GM21529 (cell line): Measurements from ENCODE around the gene POLR3A.
"Not testable (repeated sequence)": the region's sequence is repeated elsewhere in the genome, so short reads cannot be mapped to it uniquely, and the experiment has no call there.

Experiments
- ATAC-seq: cut with Tn5 transposase; IDR thresholded peaks from one replicate; pipeline ENCODE4 v1.9.1; 2021; ENCODE audit not compliant: unreplicated experiment

The POLR3A gene

DNA sequence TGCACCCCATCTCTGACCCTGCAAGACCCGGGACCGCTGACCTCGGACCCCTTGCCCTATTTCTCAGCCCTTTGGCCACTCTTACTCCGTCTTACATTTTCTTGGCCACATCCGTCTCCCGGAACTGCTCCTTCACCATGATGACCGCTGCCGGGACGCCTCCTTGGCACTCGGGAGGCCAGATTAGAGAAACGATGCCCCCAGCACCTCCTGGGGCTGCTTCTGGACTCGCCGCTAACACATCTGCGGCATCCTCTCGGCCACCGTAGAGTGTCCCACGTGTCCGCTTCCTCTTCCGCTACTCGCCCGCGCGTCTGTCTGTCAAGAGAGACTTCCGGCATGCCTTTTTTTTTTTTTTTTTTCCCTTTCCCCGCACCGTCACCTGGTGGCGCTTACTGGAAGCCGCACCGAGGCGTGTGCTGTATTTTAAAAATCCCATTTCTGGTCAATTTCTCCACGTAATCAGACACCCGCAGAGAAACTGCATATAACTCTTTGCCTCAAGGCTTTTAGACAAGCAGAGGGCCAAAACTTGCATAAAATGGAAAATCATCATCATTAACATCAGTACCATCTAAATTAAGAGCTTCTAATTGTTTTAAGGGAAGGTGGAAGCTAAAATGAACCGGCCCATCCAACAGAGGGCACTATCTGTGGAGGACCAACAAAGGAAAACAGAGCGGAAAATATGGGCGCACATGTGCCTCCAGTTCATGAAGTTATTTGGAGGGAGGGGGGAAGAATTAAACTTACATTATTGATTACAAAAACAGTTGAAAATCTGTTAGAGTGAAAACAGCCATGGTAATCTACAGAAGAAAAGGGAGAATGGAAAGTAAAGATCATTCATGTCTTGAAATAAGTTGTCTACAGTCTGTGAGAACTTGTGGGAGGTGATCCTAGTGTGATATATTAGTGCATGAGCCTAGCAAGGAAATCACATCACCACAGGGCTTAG, at the start of gene POLR3A:
TSS of gene POLR3A (minus strand) at position 247 of the 958 bp plus-strand sequence. CDS start at position 139, 108 bp downstream.
- peak; percentile 49 for ATAC-seq

DNA sequence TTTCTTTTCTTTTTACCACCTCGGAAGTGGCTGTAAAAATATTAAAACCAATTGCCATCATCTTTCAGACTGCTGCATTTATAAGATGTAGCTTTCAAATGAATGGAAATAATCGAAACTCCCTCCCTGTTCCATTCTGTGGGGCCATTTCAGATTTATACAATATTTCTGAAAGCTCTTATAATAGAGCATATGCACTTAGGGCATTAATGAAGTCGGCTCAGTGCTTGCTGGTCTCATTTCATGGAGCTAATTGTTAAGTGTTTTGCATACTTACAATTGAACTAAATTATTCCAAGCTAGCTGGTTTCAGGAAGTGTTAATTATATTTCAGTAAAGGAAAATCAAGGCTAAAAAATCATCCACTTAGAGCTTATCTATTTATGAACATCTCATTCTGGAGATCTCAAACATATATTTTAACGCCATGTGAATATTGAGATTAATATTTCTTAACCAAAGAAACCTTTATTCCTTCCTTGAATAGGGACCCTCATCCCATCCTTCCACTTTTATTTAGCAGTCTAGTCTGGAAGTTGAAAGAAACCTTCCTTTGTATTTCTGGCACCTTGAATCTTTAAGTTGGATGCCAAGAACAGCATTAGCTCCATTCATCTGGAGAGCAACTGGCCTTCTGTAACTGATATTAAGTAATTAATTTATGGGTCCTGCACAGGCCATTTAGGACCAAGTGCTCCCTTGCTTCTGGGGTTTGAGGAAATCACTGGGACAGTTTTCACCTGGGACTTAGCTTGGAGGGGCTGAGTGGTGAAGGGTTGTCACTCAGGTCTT, 49.4 kb upstream of the POLR3A start:
- ATAC-seq, result no peak

DNA sequence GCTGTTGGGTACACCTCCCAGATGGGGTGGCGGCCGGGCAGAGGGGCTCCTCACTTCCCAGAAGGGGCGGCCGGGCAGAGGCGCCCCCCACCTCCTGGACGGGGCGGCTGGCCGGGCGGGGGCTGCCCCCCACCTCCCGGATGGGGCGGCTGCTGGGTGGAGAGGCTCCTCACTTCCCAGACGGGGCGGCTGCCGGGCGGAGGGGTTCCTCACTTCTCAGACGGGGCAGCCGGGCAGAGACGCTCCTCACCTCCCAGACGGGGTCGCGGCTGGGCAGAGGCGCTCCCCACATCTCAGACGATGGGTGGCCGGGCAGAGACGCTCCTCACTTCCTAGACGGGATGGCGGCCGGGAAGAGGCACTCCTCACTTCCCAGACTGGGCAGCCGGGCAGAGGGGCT, 46.5 kb upstream of the POLR3A start:
- ATAC-seq, result not testable (repeated sequence)

DNA sequence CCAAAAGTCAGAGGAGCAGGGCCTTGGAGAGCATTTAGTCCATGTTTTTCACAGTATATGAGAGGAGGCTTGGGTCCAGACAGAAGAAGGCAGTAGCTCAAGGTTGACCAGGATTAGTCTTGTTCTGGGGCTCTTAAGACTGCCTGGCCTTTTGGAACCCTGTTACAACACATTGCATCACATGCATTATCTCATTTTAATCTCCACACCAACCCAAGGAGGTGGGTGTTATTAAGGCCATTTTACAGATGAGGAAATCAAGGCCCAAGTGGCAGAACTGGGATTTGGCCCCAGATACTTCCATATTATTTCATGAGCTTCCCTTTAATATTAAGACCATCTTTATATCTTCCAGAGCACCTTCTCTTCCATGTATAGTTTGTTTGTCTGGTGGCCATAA, 43.2 kb upstream of the POLR3A start:
- no peak for ATAC-seq

DNA sequence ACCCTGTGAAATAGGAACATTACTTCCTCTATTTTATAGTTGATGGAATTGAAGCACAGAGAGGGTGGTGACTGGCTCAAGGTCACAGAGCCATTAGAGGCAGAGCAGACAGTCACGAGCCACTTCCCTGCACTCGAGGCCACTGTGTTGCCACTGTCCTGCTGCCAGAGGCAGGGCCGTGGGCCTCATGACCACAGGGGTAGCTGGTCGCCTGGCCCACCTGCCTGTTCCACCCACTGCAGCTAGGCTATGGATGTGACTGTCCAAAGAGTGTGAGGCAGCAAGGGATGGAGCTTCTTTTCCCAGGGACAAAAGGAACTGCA, 42.5 kb upstream of the POLR3A start:
- no peak for ATAC-seq

DNA sequence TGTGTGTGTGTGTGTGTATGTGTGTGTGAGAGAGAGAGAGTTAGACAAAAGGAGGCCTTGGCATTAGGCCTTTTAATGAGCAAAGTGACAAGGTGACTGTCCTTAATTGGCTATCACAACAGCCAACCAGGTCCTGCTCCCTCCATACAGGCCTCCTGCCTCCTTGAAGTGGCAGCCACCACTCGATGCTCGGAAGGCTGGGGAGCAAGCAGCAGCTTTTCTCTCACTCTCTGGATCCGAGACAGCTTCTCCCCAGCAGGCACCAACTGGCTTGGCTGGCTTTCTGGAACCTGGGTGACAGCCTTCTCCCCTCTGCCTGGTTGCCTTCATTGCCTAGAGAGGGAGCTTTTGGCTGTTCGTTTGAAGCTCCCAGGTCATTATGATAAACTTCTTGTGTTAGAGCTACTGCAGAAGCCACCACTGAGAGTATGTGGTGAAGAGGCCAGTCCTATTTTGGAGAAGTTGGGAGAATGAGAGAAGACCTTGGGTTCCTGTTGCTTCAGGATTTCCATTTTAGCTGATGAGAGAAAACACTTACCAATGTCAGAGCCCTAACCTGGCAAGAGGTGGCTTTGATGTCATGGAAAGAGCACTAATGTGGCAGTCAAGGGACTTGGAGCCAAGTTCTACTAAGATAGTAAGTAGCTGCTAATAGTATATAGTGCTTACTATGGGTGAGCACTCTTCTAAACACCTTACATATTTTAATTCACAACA, 42.0 kb upstream of the POLR3A start:
- no peak for ATAC-seq

DNA sequence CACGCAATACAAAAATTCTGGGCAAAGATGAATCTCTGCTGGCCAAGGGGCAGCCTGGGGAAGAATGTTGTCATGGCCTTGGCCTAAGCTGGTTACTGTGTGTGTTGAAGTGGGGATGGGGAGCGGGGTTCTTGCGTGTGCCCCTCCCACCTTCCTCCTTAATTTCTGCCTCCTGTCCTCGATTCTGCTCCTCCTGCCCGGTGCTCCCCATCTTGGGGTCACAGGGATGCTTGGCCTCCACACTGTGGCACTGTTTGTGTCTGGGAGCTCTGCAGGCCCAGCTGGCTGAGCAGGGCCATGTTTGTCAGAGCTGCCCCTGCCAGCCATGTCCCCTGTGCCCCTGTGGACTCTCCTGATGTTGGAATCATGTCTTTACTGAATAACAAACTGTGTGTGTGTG, 41.4 kb upstream of the POLR3A start:
- ATAC-seq, result no peak

DNA sequence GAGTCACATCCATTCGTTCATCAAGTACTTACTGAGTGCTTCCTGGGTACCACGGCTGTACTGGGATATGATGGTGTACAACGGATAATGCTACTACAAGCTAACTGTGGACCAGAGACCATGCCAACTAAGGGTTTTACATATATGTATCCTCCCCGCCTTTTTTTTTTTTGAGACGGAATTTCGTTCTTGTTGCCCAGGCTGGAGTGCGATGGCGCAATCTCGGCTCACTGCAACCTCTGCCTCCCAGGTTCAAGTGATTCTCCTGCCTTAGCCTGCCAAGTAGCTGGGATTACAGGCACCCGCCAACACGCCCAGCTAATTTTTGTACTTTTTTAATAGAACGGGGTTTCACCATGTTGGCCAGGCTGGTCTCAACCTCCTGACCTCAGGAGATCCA, 40.7 kb upstream of the POLR3A start:
- ATAC-seq, result not testable (repeated sequence)

DNA sequence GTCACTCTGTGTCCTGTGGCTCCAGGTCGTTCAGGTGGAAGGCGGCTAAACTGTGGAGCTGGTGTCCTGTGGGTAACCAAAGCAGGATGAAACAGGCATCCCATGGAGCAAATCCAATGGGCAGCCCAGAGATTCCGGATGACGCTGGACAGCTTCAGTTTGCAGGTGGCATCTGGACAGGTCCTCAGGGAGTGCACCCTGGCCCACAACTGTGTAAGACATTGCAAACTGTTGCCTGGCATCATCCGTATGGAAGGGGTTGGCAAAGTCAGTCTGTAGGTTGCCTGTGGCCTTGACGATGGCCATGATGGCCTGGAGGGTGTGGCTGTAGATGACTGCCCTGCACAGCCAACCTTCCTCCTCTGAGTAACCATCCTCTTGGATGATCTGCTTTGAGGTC, 39.8 kb upstream of the POLR3A start:
- ATAC-seq, result no peak

DNA sequence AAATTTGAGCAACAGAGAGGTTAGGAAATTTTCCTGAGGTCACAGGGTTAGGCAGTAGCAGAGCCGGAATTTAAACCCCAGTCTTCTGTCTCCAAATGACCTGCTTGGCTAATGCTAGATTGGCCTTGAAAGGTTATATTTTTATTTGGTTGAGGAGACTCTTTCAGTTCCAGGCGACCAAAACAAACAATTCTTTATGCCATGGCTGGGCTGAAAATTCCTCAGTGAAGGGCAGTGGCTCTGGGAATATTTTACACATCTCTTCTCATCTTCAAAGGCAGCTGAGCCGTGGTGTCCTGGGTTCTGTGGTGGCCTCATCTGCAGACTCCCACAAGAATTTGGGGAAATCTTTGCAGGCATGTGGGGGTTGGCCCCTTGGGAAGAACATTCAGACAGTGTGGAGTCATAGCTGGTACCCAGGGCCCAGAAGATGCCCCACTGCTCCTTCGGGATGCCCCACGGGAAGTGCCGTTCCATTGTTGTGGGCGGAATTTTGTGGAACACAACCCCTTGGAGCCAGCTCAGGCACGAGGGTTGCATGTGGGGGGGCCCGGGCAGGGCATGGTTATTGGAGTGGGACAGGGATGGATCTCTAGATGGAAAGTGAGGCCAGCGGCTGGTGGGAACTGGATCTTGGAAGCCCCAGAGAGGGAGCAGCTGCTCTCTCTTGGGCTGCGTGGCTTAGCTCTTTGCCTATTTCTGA, 37.6 kb upstream of the POLR3A start:
- no peak for ATAC-seq

DNA sequence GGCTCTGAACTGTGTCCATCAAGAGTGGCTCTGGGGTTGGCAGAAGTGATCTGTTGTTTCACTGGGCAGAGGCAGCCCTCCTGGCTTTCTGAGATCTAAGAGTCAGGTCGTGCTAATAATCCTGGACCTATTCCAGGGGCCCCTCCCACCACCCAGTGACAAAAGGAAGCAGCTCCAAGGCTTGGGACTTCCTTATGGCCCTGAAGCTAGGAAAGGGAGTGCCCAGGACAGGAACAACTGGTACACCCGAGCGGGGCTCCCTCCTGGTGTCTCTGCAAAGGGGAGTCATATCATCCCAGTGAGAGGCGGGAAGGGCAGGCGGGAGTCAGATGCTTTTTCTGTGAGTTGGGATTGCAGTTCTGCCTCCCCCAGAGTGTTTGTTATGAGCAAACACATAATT, 36.7 kb upstream of the POLR3A start:
- no peak for ATAC-seq

DNA sequence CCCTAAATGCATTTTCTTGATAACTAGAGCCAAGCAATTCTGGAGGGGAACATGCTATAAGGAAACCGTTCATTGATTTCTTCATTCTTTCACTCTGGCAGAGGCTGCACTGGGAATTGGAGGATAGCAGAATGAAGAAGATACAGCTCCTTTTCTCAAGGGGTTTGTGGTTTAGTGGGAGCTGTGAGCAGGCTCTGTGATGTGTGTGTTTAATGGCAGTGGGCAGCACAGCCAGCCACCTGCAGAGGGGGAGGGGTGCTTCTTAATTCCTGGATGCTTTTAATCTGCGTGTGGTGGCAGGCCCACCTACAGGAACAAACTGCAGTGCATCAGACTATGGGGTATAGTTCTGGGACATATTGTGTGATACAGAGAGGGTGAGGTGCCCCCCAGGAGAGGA, 36.3 kb upstream of the POLR3A start:
- ATAC-seq, result no peak

DNA sequence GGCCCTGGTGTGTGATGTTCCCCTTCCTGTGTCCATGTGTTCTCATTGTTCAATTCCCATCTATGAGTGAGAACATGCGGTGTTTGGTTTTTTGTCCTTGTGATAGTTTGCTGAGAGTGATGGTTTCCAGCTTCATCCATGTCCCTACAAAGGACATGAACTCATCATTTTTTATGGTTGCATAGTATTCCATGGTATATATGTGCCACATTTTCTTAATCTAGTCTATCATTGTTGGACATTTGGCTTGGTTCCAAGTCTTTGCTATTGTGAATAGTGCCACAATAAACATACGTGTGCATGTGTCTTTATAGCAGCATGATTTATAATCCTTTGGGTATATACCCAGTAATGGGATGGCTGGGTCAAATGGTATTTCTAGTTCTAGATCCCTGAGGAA, 35.6 kb upstream of the POLR3A start:
- ATAC-seq, result not testable (repeated sequence)

DNA sequence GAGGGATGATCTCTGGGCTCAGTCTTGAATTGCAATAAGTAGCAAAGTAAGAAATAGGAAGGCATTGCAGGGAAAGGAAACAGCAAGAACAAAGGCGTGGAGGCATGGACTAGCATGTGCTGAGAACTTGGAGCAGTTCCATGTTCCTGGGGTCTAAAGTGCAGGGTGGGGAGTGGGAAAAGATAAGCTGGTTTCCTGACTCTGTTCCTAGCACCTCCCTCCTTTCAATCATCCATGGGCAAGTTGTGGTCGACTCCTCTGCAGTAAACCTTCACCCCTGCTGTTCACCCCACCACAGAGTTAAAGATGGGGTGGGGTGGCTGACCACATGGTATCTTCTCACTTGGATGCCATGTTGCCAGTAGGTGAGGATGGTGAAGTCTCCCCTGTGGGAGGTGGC, 33.9 kb upstream of the POLR3A start:
- no peak for ATAC-seq

DNA sequence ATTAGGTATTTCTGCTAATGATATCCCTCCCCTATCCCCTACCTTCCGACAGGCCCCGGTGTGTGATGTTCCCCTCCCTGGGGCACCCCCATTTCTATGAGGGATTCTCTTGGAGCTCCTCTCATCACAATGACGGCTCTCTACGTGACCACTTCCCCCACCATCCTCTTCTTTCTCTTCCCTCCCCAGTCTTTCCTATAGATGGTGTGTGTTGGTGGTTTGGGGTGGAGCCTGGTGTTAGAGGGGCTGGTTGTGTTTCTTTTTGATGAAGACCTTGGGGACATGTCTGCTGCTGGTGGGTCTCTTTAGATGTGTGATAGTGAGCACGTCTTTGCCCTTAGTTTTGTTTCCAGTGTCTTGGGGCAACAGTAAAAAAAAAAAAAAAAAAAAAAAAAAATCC, 33.0 kb upstream of the POLR3A start:
- no peak for ATAC-seq

DNA sequence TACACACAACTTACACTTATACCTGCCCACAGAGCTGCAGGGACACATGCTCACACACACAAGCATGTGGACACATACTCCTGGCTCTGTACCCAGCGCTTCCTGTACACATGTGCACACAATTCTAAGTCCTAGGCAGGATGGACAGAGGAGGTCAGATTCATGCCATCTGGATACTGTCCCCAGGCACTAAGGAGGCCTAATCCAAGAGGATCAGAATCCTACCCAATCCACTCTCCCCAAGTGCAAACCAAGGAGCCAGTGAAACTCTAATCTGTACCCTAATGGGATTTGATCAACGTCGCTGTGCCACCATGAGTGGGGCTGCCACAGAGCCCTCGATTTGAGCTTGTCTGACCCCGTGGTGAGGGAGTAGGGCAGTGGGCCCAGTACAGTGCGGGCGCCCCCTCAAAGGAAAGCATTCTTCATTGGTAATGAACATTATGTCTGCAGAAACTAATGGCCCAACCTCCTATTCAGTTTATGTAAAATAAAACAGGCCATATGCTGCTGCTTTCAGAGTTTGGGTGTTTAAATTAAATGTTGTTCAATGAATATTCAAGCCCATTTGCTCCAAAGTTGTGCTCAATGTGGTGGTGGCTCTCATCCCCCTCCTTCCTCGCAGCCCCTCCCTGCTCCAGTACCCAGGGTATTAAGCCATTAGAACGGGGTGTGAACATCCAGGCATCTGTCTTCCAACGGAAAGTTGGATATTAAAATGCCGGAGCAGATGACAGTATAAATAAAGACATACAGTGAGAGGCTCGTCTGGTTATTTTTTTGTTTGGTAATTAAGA, 30.8 kb upstream of the POLR3A start:
- ATAC-seq, result no peak

DNA sequence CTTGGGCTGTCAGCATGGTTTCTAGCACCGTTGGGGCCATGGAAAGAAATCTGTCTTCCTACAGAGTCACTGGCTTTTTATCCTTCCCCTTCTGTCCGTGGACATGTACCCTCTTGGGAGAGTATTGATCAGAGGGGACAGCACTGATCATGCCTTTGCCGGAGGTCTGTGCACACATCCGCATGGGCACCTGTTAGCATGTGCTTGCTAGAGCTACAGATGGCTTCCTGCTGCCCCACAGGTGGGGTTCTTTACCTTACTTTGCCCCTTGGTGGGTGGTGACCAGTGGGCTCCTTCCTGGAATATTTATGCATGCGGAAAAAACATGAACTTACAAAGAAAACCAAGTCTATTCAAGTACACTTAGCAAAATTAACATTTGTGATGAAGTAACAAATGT, 29.2 kb upstream of the POLR3A start:
- ATAC-seq, result no peak

DNA sequence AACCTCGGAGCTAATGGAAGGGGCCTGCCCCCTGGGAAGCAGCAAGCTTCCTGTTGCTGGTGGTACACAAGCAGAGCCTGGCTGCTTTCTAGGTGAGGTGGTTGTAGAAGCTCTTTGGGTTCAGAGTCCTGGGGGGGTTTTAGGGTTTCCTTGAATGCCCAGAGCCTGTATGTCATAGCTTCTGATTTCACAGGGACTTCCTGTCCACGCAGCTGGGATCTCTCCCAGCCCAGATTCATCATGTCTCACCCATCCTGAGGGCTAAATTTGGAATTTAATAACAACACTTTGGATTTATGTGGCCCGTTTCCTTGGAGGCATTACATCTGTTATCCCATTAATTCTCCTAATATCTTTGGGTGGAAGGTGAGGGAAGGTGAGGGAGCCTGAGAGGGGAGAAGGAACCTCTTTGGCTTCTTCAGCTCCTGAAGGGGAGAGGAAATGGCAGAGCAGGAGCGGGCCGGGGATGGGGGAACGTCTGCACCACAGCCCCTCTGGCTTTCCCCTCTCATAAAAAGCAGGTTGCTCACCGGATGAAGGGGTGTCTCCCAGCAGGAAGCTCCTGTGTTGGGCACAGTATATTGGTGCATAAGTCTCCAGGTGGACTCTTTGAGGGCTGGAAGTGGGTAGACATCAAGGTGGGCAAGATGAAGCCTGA, 24.0 kb upstream of the POLR3A start:
- no peak for ATAC-seq

DNA sequence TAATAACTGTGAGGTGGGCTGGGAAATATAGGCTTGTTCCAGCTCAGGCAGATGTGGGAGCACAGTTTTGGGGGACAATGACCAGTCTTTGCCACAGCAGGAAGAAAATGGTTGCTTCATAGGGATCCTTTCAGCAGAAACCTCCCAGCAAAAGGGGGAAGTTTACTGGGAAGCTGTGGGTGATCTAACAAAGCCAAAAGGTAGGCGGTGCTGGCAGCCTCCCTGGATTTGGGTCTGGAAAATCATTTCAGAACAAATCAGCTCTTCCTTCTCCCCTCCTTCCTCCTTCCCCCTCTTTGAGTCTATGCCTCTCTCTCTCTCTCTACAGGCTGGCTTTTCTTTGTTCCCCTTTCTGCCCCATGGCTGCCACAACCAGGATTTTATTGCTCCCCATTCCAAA, 20.5 kb upstream of the POLR3A start:
- no peak for ATAC-seq
